Gastroesophageal sphincter (tissue), 3 donors: ENCODE results near the gene FOXJ3.

Source experiments
- CTCF ChIP-seq, 4 experiments: fragments of 200-600 bp in 2 of 4; fragments of 450-650 bp in 2 of 4; sonication (generic) in 1 of 4; IDR thresholded peaks; one replicate each; pipeline ENCODE4 v1.5.1; 2017 to 2019; ENCODE audit warnings: antibody characterized with exemption in 4 of 4, mild to moderate bottlenecking in 2 of 4, moderate library complexity in 2 of 4
- EP300 ChIP-seq: sonication (generic); formaldehyde crosslinking; IDR thresholded peaks from one replicate; pipeline ENCODE4 v1.6.1; 2017; ENCODE audit warnings: antibody characterized with exemption, mild to moderate bottlenecking
- POLR2A ChIP-seq, 2 donors: fragments of 450-650 bp; IDR thresholded peaks; one replicate each; pipeline ENCODE4 v1.6.1; 2017; ENCODE audit warnings: antibody characterized with exemption in 2 of 2, mild to moderate bottlenecking in 2 of 2, moderate library complexity in 1 of 2

GRCh38 chr1:42163536-42164503, 171.2 kb downstream of the FOXJ3 start:
- TF ChIP-seq CTCF (IDR thresholded peaks at IDR 0.05) (no peak), POLR2A (IDR thresholded peaks at IDR 0.05) (no peak), EP300 (no peak)
